ENCODE data around the gene TMEM205.

DNA sequence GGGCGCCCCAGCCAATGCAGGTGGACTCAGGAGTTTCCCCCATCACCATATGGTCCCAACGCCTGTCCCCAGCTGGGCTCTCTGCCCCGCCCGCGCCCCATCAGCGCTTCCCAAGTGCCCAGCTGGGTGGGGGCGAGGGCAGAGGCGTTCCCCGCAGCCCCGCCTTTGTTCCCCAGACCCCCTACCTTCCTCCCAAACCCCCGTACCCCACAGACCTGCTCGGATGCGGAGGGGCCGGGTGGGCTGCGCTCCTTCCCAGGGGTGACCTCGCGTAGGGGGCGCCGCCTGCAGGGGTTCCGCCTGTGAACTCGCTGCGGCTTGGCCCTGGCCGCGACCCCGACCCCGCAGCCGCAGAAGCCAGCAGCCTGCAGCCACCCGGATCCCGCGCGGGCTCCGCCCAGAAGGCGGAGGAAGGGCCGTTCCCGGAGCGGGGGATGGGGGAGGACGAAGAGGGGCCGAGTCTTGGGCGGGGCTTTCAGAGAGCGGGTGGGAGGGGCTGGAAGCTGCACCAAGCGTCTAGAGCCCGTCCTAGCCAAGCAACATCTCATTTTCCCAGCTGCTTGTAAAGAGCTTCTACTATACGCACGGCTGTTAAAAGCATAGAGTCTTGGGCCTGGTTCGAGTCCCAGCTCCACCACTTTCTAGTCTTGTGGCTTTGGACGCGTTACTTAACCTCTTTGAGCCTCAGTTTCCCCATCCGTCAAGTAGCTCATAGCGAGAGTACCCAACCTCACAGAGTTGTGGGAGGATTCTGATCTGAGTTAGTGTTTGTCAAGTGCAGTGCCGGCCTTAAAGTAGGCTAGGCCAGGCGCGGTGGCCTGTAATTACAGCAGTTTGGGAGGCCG, 6.6 kb downstream of the TMEM205 start, which contains the start of gene RAB3D:
- TF ChIP-seq EZH2phosphoT487 (IDR thresholded peaks at IDR 0.05; ENCODE audit: low read depth, severe bottlenecking, unreplicated experiment) = no peak
- TF ChIP-seq, protein P1, sequence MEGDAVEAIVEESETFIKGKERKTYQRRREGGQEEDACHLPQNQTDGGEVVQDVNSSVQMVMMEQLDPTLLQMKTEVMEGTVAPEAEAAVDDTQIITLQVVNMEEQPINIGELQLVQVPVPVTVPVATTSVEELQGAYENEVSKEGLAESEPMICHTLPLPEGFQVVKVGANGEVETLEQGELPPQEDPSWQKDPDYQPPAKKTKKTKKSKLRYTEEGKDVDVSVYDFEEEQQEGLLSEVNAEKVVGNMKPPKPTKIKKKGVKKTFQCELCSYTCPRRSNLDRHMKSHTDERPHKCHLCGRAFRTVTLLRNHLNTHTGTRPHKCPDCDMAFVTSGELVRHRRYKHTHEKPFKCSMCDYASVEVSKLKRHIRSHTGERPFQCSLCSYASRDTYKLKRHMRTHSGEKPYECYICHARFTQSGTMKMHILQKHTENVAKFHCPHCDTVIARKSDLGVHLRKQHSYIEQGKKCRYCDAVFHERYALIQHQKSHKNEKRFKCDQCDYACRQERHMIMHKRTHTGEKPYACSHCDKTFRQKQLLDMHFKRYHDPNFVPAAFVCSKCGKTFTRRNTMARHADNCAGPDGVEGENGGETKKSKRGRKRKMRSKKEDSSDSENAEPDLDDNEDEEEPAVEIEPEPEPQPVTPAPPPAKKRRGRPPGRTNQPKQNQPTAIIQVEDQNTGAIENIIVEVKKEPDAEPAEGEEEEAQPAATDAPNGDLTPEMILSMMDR (IDR thresholded peaks at IDR 0.05; ENCODE audit: poor library complexity) = no peak

All from hepatocyte (in vitro differentiated cells).